ENCODE measurements around the gene PKD1.
"Not testable (repeated sequence)": the region's sequence is repeated elsewhere in the genome, so short reads cannot be mapped to it uniquely, and the experiment has no call there.

DNA sequence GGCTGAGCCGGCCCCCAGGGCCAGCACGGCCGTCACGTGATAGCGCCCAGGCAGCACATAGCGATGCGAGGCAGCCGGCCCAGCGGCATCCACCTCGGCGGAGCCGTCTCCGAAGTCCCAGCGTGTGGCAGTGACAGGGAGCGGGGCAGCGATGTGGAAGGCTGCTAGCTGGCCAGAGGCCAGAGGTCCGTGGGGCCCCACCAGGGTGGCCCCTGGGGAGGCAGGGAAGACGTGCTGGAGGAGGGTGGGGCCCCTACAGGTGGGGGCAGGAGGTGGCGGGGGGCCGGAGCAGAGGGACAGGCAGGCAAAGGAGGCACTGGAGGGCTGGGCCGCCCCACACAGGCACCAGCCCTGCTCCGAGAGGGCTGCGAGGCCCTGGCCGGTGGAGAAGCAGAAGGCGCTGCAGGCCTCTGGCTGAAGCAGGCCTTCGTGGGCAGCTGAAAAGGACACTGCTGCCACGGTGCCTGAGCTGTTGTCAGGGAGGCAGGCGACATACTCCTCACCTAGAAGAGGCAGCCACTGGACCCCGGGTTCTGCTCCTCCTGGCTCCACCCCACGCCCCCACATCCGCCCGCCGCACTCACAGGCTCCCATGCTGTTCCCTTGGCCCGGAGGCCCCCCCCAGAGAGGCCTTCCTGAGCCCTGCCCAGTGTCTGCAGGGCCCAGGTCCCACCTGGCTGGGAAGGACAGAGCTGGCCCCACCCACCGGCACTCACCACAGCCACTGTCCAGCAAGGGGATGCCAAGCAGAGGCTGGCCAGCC, 17.6 kb downstream of the PKD1 start:
- TF ChIP-seq, protein P1, sequence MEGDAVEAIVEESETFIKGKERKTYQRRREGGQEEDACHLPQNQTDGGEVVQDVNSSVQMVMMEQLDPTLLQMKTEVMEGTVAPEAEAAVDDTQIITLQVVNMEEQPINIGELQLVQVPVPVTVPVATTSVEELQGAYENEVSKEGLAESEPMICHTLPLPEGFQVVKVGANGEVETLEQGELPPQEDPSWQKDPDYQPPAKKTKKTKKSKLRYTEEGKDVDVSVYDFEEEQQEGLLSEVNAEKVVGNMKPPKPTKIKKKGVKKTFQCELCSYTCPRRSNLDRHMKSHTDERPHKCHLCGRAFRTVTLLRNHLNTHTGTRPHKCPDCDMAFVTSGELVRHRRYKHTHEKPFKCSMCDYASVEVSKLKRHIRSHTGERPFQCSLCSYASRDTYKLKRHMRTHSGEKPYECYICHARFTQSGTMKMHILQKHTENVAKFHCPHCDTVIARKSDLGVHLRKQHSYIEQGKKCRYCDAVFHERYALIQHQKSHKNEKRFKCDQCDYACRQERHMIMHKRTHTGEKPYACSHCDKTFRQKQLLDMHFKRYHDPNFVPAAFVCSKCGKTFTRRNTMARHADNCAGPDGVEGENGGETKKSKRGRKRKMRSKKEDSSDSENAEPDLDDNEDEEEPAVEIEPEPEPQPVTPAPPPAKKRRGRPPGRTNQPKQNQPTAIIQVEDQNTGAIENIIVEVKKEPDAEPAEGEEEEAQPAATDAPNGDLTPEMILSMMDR (IDR thresholded peaks at IDR 0.05; ENCODE audit: poor library complexity, severe bottlenecking) = not testable (repeated sequence)
- not testable (repeated sequence) for TF ChIP-seq REST (IDR thresholded peaks at IDR 0.05; ENCODE audit: borderline replicate concordance); TAF1 (IDR thresholded peaks at IDR 0.05; ENCODE audit: low read depth); SMC3 (conservative IDR thresholded peaks at IDR 0.05; ENCODE audit: poor library complexity); EZH2 (IDR thresholded peaks at IDR 0.05; ENCODE audit: borderline replicate concordance, insufficient read depth, low read length, poor library complexity, severe bottlenecking); RAD21 (conservative IDR thresholded peaks at IDR 0.05)

All from neural cell (in vitro differentiated cells).